Stimulated activated CD4-positive, alpha-beta T cell treated with anti-CD3 and anti-CD28 coated beads, Interleukin-1b, Interleukin-23, amount 100 ng/mL, for 48 hours (primary cell): ENCODE measurements around the gene STON2.
"Not testable (repeated sequence)": the region's sequence is repeated elsewhere in the genome, so short reads cannot be mapped to it uniquely, and the experiment has no call there.

Experiments used
- DNase-seq: peaks from one replicate; pipeline ENCODE4 v3.0.0-alpha.2; 2020

STON2 gene

GRCh38 chr14:81382517-81383225 lies 17.5 kb downstream of the STON2 start:
- DNase-seq, result no peak

- not testable (repeated sequence) for DNase-seq
Observed at GRCh38 chr14:81380009-81380408, 20.1 kb downstream of the STON2 start.

- no peak for DNase-seq
Observed at GRCh38 chr14:81371802-81372201, 28.3 kb downstream of the STON2 start.

GRCh38 chr14:81367563-81367962 lies 32.6 kb downstream of the STON2 start:
- DNase-seq, result no peak

- no peak for DNase-seq
Observed at GRCh38 chr14:81366884-81367283, 33.2 kb downstream of the STON2 start.

- DNase-seq, result no peak
Observed at GRCh38 chr14:81366214-81366613, 33.9 kb downstream of the STON2 start.

- DNase-seq, result no peak
Observed at GRCh38 chr14:81363746-81364378, 36.3 kb downstream of the STON2 start.

GRCh38 chr14:81353691-81354323 lies 46.3 kb downstream of the STON2 start:
- DNase-seq, result no peak

- no peak for DNase-seq
Observed at GRCh38 chr14:81352413-81352812, 47.7 kb downstream of the STON2 start.

DNA sequence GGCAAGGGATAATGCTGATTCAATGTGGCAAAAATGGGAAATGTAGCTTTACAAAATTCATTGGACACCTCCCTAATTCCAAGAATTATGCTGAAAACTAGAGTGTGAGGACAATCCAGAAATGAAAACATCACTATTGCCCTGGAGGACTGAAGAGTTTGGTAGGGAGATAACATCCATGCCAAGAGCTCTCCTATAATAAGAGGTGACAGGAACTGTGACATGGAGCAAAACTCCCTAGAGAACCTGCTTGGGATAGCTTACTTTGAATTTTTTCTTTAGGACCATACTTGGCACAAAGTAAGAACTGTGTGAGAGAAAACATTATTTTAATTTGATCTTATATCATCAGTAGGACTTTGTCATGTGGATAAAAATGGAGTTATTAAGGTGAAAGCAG lies 48.9 kb downstream of the STON2 start:
- DNase-seq, result no peak

GRCh38 chr14:81350344-81351130 lies 49.6 kb downstream of the STON2 start:
- no peak for DNase-seq

DNA sequence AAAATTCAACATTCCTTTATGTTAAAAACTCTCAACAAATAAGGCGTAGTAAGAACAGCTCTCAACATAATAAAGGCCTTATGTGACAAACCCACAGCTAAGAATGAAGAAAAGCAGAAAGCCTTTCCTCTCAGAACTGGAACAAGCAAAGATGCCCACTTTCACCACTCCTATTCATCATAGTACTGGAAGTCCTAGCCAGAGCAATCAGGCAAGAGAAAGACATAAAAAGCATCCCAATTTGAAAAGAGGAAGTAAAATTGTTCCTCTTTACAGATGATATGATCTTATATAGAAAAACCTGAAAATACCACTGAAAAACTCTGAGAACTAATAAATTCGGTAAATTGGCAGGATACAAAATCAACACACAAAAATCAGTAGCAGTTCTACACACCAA lies 52.1 kb downstream of the STON2 start:
- DNase-seq, result no peak

DNA sequence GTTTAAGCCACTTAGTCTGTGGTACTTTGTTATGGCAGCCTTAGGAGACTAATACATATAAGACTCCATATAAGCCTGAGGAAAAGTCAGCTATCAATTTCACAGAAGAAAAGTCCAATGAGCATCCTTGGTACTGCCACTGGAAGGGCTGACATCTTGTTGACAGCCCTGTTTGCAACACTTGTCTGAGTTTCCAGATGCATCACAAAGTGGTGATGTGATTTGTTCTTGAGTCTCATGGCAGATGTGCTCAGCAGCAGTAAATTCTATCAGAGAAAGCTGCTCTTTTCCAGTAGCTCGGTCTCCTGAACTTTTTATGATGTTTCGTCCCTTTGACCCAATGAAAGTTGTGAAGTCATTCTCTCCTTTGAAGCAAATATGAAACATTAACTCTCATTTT lies 54.3 kb downstream of the STON2 start:
- no peak for DNase-seq

DNA sequence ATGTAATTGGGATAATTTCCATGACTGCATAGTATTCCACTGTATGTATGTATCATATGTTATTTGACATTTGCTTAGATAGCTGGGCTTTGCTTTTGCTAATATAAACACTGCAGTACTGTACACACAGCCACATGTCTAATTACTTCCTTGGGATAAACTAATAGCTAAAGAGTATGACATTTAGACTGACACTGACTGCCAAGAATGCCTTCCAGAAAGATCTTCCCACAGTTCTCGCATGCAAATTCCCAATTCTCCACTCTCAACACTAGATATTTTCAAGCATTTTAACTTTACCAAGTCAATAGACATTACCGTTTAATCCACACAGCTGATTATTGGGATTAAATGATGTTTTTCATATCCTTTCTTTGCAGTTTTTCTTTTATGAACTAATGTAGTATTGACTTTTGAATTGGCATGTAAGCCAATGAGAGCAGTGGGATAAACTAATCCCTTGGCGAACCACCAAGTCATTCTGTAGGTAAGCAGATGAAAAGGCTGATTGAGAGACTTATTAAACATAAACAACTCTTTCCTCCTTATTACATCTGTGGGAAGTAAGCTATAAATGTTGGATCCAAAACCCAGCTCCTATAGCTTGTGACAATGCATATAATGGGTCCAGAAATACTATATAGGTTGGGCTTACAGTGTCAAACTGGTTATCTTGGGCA lies 55.5 kb downstream of the STON2 start:
- no peak for DNase-seq

GRCh38 chr14:81343701-81344100 lies 56.4 kb downstream of the STON2 start:
- no peak for DNase-seq

- DNase-seq, result no peak
Observed at GRCh38 chr14:81342850-81343580, 57.1 kb downstream of the STON2 start.

DNA sequence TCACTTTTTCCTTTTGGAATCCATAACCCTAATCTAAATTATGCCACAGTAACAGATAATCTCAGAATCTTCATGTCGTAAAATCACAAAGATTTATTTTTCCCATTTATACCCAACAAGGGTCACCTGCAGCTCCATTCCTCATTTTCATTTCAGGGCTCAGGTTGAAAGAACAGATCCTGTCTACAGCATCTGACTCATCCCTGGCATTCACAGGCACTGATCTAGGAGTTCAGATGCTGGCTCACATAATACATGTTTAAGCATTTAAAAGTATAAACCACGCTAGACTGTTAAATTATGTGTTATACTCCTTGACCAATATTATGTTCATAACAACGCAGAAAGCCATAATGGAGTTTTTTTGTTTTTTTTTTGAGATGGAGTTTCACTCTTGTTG lies 58.3 kb downstream of the STON2 start:
- DNase-seq, result no peak

GRCh38 chr14:81341370-81341769 lies 58.8 kb downstream of the STON2 start:
- DNase-seq, result no peak

DNA sequence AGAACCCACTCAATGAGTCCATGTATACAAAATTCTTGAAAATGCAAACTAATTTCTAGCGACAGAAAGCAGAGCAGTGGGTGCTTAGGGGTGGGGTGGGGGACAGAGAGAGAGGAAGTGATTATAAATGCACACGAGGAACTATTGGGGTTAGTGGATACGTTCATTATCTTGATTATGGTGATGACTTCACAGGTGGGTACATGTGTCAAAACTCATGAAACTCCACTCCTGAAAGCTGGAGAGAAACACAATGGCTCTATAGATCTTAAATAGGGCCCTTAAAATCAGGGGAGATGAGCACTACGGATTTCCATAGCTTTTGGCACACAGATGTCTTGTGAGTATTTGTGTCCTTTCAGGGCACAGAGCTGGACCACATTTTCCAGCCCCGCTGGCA lies 59.9 kb downstream of the STON2 start:
- no peak for DNase-seq

DNA sequence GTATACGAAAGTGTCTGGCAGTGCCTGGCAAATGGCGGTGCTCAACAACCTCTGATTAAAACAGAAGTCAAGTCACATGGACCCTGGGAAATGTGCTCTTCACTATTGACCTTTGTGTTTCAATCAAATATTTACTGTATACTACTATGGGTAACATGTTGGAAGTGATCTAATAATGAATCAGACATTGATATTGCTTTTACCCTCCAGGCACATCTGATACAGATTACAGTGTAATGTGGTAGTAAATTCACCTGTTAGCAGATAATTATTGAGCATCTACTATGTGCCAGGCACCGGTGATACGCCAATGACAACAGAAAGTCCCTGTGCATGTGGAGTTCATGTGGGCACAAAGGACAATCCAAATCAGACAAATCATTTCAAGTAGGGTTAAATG lies 63.1 kb downstream of the STON2 start:
- DNase-seq, result no peak

- DNase-seq, result no peak
Observed at GRCh38 chr14:81336009-81336408, 64.1 kb downstream of the STON2 start.

GRCh38 chr14:81332725-81333124 lies 67.4 kb downstream of the STON2 start:
- no peak for DNase-seq
